Endodermal cell (in vitro differentiated cells): ENCODE measurements around the gene LSR. TPM values are rescaled to one million over a fixed set of nuclear protein-coding genes. Genes with fewer than 3 reads are reported as not detected.

Experiments used
- DNase-seq: peaks from one replicate; pipeline ENCODE4 v3.0.0-alpha.2; 2017
- H3K27ac ChIP-seq: 2 replicates; pipeline ENCODE4 v1.5.1; 2013; ENCODE audit warnings: mild to moderate bottlenecking, low read depth, low read length, moderate library complexity
- H3K27me3 ChIP-seq: 2 replicates; pipeline ENCODE4 v1.6.1; 2013; ENCODE audit warnings: mild to moderate bottlenecking, low read length, moderate library complexity; ENCODE audit not compliant: insufficient read depth, control insufficient read depth, poor library complexity, severe bottlenecking
- H3K36me3 ChIP-seq: 2 replicates; pipeline ENCODE4 v1.7.0; 2013; ENCODE audit warnings: mild to moderate bottlenecking, low read length, moderate library complexity; ENCODE audit not compliant: control insufficient read depth, insufficient read depth
- H3K4me1 ChIP-seq: one replicate; pipeline ENCODE4 v1.7.0; 2013; ENCODE audit warnings: low read length; ENCODE audit not compliant: control insufficient read depth, insufficient read depth
- H3K4me3 ChIP-seq: 2 replicates; pipeline ENCODE4 v1.5.1; 2013; ENCODE audit warnings: mild to moderate bottlenecking, low read length, moderate library complexity
- H3K9ac ChIP-seq: 2 replicates; pipeline ENCODE4 v1.6.1; 2013; ENCODE audit warnings: mild to moderate bottlenecking, low read length, moderate library complexity; ENCODE audit not compliant: poor library complexity, severe bottlenecking; ENCODE audit errors: extremely low read depth
- H3K9me3 ChIP-seq: 2 replicates; pipeline ENCODE4 v1.6.1; 2013; ENCODE audit warnings: mild to moderate bottlenecking, low read length, moderate library complexity; ENCODE audit not compliant: control insufficient read depth
- H3K27ac Mint-ChIP-seq: 2 replicates; pipeline ENCODE4 v1.8.0; 2020; ENCODE audit warnings: mixed read lengths
- H3K27me3 Mint-ChIP-seq: 2 replicates; pipeline ENCODE4 v1.8.0; 2021; ENCODE audit warnings: mild to moderate bottlenecking, mixed read lengths; ENCODE audit not compliant: insufficient read depth
- H3K36me3 Mint-ChIP-seq: 2 replicates; pipeline ENCODE4 v1.8.0; 2020; ENCODE audit warnings: low read depth, mixed read lengths
- H3K4me1 Mint-ChIP-seq: 2 replicates; pipeline ENCODE4 v1.8.0; 2020; ENCODE audit warnings: mixed read lengths
- H3K4me3 Mint-ChIP-seq: 2 replicates; pipeline ENCODE4 v1.8.0; 2020; ENCODE audit warnings: mild to moderate bottlenecking, moderate library complexity, mixed read lengths
- H3K9me3 Mint-ChIP-seq: 2 replicates; pipeline ENCODE4 v1.8.0; 2020; ENCODE audit warnings: mild to moderate bottlenecking, mixed read lengths
- CTCF ChIP-seq: fragments of 200-600 bp; sonication (generic); conservative IDR thresholded peaks from 2 replicates; pipeline ENCODE4 v1.5.0; 2021; ENCODE audit warnings: antibody characterized with exemption, mild to moderate bottlenecking
- WGBS, 2 experiments: methylation state at CpG; one replicate each; pipeline versions ENCODE4 v1.1.5 to v1.1.7; 2013; ENCODE audit warnings: missing lambda C conversion rate in 2 of 2, mixed read lengths in 1 of 2; ENCODE audit not compliant: insufficient coverage in 1 of 2, insufficient read length in 1 of 2; 5-methylcytosine and 5-hydroxymethylcytosine counted together
- total RNA-seq, 2 donors: library from RNA; stranded (reverse); fragmentation: NEBNext Ultra II Directional in 1 of 2; extraction: Animal tissue kit (Norgen Biotek cat#: 25700) in 1 of 2; gene quantifications; 2 replicates in 1 of 2; 3 replicates in 1 of 2; pipeline ENCODE4 v1.2.1, GENCODE V29; 2021

LSR gene
- total RNA-seq, 2 donors from 2014 or later, result 112 to 170 TPM

- Histone ChIP-seq H3K4me3 (no peak overlapping the region), H3K27me3 (no peaks in the 10 kb centered on the region), H3K36me3 (no peaks in the 10 kb centered on the region), H3K4me1 (no peaks in the 10 kb centered on the region), H3K9me3 (no peaks in the 10 kb centered on the region), H3K9ac (no peak overlapping the region), H3K27ac (peak overlapping the region; percentile 30)
- Mint-ChIP-seq H3K4me1 (peaks cover 13% of the 10 kb centered on the region), H3K36me3 (no peaks in the 10 kb centered on the region), H3K9me3 (no peaks in the 10 kb centered on the region), H3K27me3 (peaks cover 2% of the 10 kb centered on the region), H3K27ac (peak overlapping the region; percentile 91), H3K4me3 (no peak overlapping the region)
- TF ChIP-seq CTCF, result no peak
- WGBS, 2 experiments, result 67% methylated on average over 4 of the region's 4 CpGs
- peak; percentile 78 for DNase-seq
Observed at GRCh38 chr19:35202722-35203688, 45.8 kb upstream of the LSR start.

GRCh38 chr19:35204799-35205732 is 43.7 kb upstream of the LSR start:
- H3K9me3 Mint-ChIP-seq, result no peaks in the 10 kb centered on the region
- no peaks in the 10 kb centered on the region for H3K4me1 ChIP-seq
- H3K27me3 ChIP-seq, result no peaks in the 10 kb centered on the region
- TF ChIP-seq CTCF, result no peak
- H3K36me3 Mint-ChIP-seq, result no peaks in the 10 kb centered on the region
- H3K36me3 ChIP-seq, result no peaks in the 10 kb centered on the region
- DNase-seq, result peak; percentile 58
- no peak overlapping the region for H3K27ac Mint-ChIP-seq
- H3K4me1 Mint-ChIP-seq, result peaks cover 13% of the 10 kb centered on the region
- no peak overlapping the region for H3K4me3 Mint-ChIP-seq
- H3K9ac ChIP-seq, result no peak overlapping the region
- H3K27ac ChIP-seq, result no peak overlapping the region
- WGBS, 2 experiments, result 70 to 83% methylated on average over 6 to 13 of the region's 13 CpGs
- peaks cover 2% of the 10 kb centered on the region for H3K27me3 Mint-ChIP-seq
- H3K9me3 ChIP-seq, result no peaks in the 10 kb centered on the region
- H3K4me3 ChIP-seq, result no peak overlapping the region

GRCh38 chr19:35205733-35206323 is 43.0 kb upstream of the LSR start:
- Mint-ChIP-seq H3K4me3 (no peak overlapping the region), H3K4me1 (peaks cover 13% of the 10 kb centered on the region), H3K27ac (no peak overlapping the region), H3K36me3 (no peaks in the 10 kb centered on the region), H3K9me3 (no peaks in the 10 kb centered on the region), H3K27me3 (no peaks in the 10 kb centered on the region)
- Histone ChIP-seq H3K9ac (no peak overlapping the region), H3K27ac (no peak overlapping the region), H3K36me3 (no peaks in the 10 kb centered on the region), H3K4me3 (no peak overlapping the region), H3K27me3 (no peaks in the 10 kb centered on the region), H3K4me1 (no peaks in the 10 kb centered on the region), H3K9me3 (no peaks in the 10 kb centered on the region)
- 86% methylated on average over 4 to 6 of the region's 6 CpGs for WGBS, 2 experiments
- DNase-seq, result no peak
- TF ChIP-seq CTCF, result no peak
